HG02623 (cell line): ENCODE results near the gene RYR1.
"Not testable (repeated sequence)": the region's sequence is repeated elsewhere in the genome, so short reads cannot be mapped to it uniquely, and the experiment has no call there.

ENCODE experiments used
- ATAC-seq: cut with Tn5 transposase; IDR thresholded peaks from one replicate; pipeline ENCODE4 v1.9.1; 2021; ENCODE audit warnings: moderate library complexity; ENCODE audit not compliant: unreplicated experiment

RYR1 gene

GRCh38 chr19:38488096-38488495, 54.6 kb downstream of the RYR1 start:
- no peak for ATAC-seq

- ATAC-seq = no peak
Measured at GRCh38 chr19:38488776-38489481, 55.4 kb downstream of the RYR1 start.

- no peak for ATAC-seq
Measured at GRCh38 chr19:38490861-38491260, 57.4 kb downstream of the RYR1 start.

GRCh38 chr19:38492181-38492813, 58.8 kb downstream of the RYR1 start:
- no peak for ATAC-seq

GRCh38 chr19:38494379-38494778, 60.9 kb downstream of the RYR1 start:
- no peak for ATAC-seq

GRCh38 chr19:38495375-38495774, 61.9 kb downstream of the RYR1 start:
- not testable (repeated sequence) for ATAC-seq

GRCh38 chr19:38496116-38496515, 62.6 kb downstream of the RYR1 start:
- no peak for ATAC-seq

- ATAC-seq = no peak
Measured at GRCh38 chr19:38496603-38497487, 63.4 kb downstream of the RYR1 start.

GRCh38 chr19:38497907-38498306, 64.4 kb downstream of the RYR1 start:
- ATAC-seq = no peak

GRCh38 chr19:38499532-38499931, 66.0 kb downstream of the RYR1 start:
- ATAC-seq = no peak

- ATAC-seq = no peak
Measured at GRCh38 chr19:38500450-38500849, 67.0 kb downstream of the RYR1 start.

- ATAC-seq = no peak
Measured at GRCh38 chr19:38502410-38503076, 69.1 kb downstream of the RYR1 start.

- ATAC-seq = no peak
Measured at GRCh38 chr19:38503077-38503410, 69.6 kb downstream of the RYR1 start.

- ATAC-seq = no peak
Measured at GRCh38 chr19:38505958-38506357, 72.5 kb downstream of the RYR1 start.

- ATAC-seq = no peak
Measured at GRCh38 chr19:38506375-38506722, 72.9 kb downstream of the RYR1 start.

GRCh38 chr19:38506723-38507550, 73.4 kb downstream of the RYR1 start:
- no peak for ATAC-seq

- ATAC-seq = no peak
Measured at GRCh38 chr19:38507551-38508127, 74.1 kb downstream of the RYR1 start.

- ATAC-seq = no peak
Measured at GRCh38 chr19:38508507-38508906, 75.0 kb downstream of the RYR1 start.

GRCh38 chr19:38509027-38509426, 75.5 kb downstream of the RYR1 start:
- no peak for ATAC-seq

- no peak for ATAC-seq
Measured at GRCh38 chr19:38511074-38511708, 77.7 kb downstream of the RYR1 start.
